Measurements from ENCODE around the gene USP15. TPM values are rescaled to one million over a fixed set of nuclear protein-coding genes. Genes with fewer than 3 reads are reported as not detected.
A peak's percentile ranks its signal among the peaks of the same experiment; 100 is the strongest.
"Not testable (repeated sequence)": the region's sequence is repeated elsewhere in the genome, so short reads cannot be mapped to it uniquely, and the experiment has no call there.

The USP15 gene
- total RNA-seq, 1 experiment from 2014 or later, result 16.9 TPM

- Histone ChIP-seq H3K36me3 (replicated peaks; ENCODE audit: control insufficient read depth, insufficient read depth, low read length) (no peaks in the 10 kb centered on the region), H3K4me3 (ENCODE audit: insufficient read depth, low read depth, low read length) (peak overlapping the region; percentile 41; the same call in 1 of the 2 replicates), H3K27me3 (ENCODE audit: control insufficient read depth, insufficient read depth, low read length) (peaks cover 24% of the 10 kb centered on the region)
- DNase-seq, result peak; percentile 20
Measured at GRCh38 chr12:62434494-62435302, 174.5 kb downstream of the USP15 start.

- H3K4me3 ChIP-seq (ENCODE audit: insufficient read depth, low read depth, low read length), result peak overlapping the region; percentile 41
- H3K27me3 ChIP-seq (ENCODE audit: control insufficient read depth, insufficient read depth, low read length), result peaks cover 24% of the 10 kb centered on the region
- DNase-seq, result peak; percentile 80
- H3K36me3 ChIP-seq (replicated peaks; ENCODE audit: control insufficient read depth, insufficient read depth, low read length), result no peaks in the 10 kb centered on the region
Measured at GRCh38 chr12:62435303-62436163, 175.3 kb downstream of the USP15 start.

GRCh38 chr12:62436164-62436503 lies 175.9 kb downstream of the USP15 start:
- Histone ChIP-seq H3K36me3 (replicated peaks; ENCODE audit: control insufficient read depth, insufficient read depth, low read length) (no peaks in the 10 kb centered on the region), H3K4me3 (ENCODE audit: insufficient read depth, low read depth, low read length) (peak overlapping the region; percentile 41; the same call in 1 of the 2 replicates), H3K27me3 (ENCODE audit: control insufficient read depth, insufficient read depth, low read length) (peaks cover 24% of the 10 kb centered on the region)
- DNase-seq, result no peak

- Histone ChIP-seq H3K36me3 (replicated peaks; ENCODE audit: control insufficient read depth, insufficient read depth, low read length) (no peaks in the 10 kb centered on the region), H3K4me3 (ENCODE audit: insufficient read depth, low read depth, low read length) (no peak overlapping the region), H3K27me3 (ENCODE audit: control insufficient read depth, insufficient read depth, low read length) (peaks cover 22% of the 10 kb centered on the region)
- DNase-seq, result peak; percentile 50
Measured at GRCh38 chr12:62438098-62438692, 178.0 kb downstream of the USP15 start.

GRCh38 chr12:62446754-62447452 lies 186.7 kb downstream of the USP15 start:
- no peak overlapping the region for H3K4me3 ChIP-seq (ENCODE audit: insufficient read depth, low read depth, low read length)
- no peaks in the 10 kb centered on the region for H3K36me3 ChIP-seq (replicated peaks; ENCODE audit: control insufficient read depth, insufficient read depth, low read length)
- no peak for DNase-seq
- H3K27me3 ChIP-seq (ENCODE audit: control insufficient read depth, insufficient read depth, low read length), result no peaks in the 10 kb centered on the region

GRCh38 chr12:62448436-62448835 lies 188.2 kb downstream of the USP15 start:
- Histone ChIP-seq H3K36me3 (replicated peaks; ENCODE audit: control insufficient read depth, insufficient read depth, low read length) (no peaks in the 10 kb centered on the region), H3K4me3 (ENCODE audit: insufficient read depth, low read depth, low read length) (no peak overlapping the region), H3K27me3 (ENCODE audit: control insufficient read depth, insufficient read depth, low read length) (no peaks in the 10 kb centered on the region)
- DNase-seq, result no peak

GRCh38 chr12:62455429-62455828 lies 195.2 kb downstream of the USP15 start:
- DNase-seq; H3K36me3 ChIP-seq (replicated peaks; ENCODE audit: control insufficient read depth, insufficient read depth, low read length); H3K4me3 ChIP-seq (ENCODE audit: insufficient read depth, low read depth, low read length); H3K27me3 ChIP-seq (ENCODE audit: control insufficient read depth, insufficient read depth, low read length): not testable (repeated sequence)

GRCh38 chr12:62458626-62459025 lies 198.4 kb downstream of the USP15 start:
- no peak for DNase-seq
- H3K4me3 ChIP-seq (ENCODE audit: insufficient read depth, low read depth, low read length), result no peak overlapping the region
- no peaks in the 10 kb centered on the region for H3K27me3 ChIP-seq (ENCODE audit: control insufficient read depth, insufficient read depth, low read length)
- H3K36me3 ChIP-seq (replicated peaks; ENCODE audit: control insufficient read depth, insufficient read depth, low read length), result no peaks in the 10 kb centered on the region

- Histone ChIP-seq H3K36me3 (replicated peaks; ENCODE audit: control insufficient read depth, insufficient read depth, low read length) (no peaks in the 10 kb centered on the region), H3K27me3 (ENCODE audit: control insufficient read depth, insufficient read depth, low read length) (no peaks in the 10 kb centered on the region), H3K4me3 (ENCODE audit: insufficient read depth, low read depth, low read length) (no peak overlapping the region)
- DNase-seq, result no peak
Measured at GRCh38 chr12:62459976-62460375, 199.8 kb downstream of the USP15 start.

- not testable (repeated sequence) for DNase-seq; H3K36me3 ChIP-seq (replicated peaks; ENCODE audit: control insufficient read depth, insufficient read depth, low read length); H3K4me3 ChIP-seq (ENCODE audit: insufficient read depth, low read depth, low read length); H3K27me3 ChIP-seq (ENCODE audit: control insufficient read depth, insufficient read depth, low read length)
Measured at GRCh38 chr12:62461171-62461837, 201.1 kb downstream of the USP15 start.

GRCh38 chr12:62463252-62463651 lies 203.0 kb downstream of the USP15 start:
- not testable (repeated sequence) for H3K27me3 ChIP-seq (ENCODE audit: control insufficient read depth, insufficient read depth, low read length); H3K4me3 ChIP-seq (ENCODE audit: insufficient read depth, low read depth, low read length); H3K36me3 ChIP-seq (replicated peaks; ENCODE audit: control insufficient read depth, insufficient read depth, low read length); DNase-seq

All from H7 (cell line).